Measurements from ENCODE around the gene SATB2.

The SATB2 gene

GRCh38 chr2:199405241-199405640 lies 52.5 kb downstream of the SATB2 start:
- no peak for DNase-seq (ENCODE audit: low read depth, low spot score)

GRCh38 chr2:199404841-199405240 lies 52.9 kb downstream of the SATB2 start:
- no peak for DNase-seq (ENCODE audit: low read depth, low spot score)

GRCh38 chr2:199395311-199395710 lies 62.4 kb downstream of the SATB2 start:
- no peak for DNase-seq (ENCODE audit: low read depth, low spot score)

- DNase-seq (ENCODE audit: low read depth, low spot score) = no peak
Measured at GRCh38 chr2:199392363-199392762, 65.4 kb downstream of the SATB2 start.

- no peak for DNase-seq (ENCODE audit: low read depth, low spot score)
Measured at GRCh38 chr2:199388728-199389268, 68.9 kb downstream of the SATB2 start.

GRCh38 chr2:199384043-199384442 lies 73.7 kb downstream of the SATB2 start:
- DNase-seq (ENCODE audit: low read depth, low spot score) = no peak

GRCh38 chr2:199383021-199383420 lies 74.7 kb downstream of the SATB2 start:
- no peak for DNase-seq (ENCODE audit: low read depth, low spot score)

GRCh38 chr2:199382091-199382490 lies 75.6 kb downstream of the SATB2 start:
- DNase-seq (ENCODE audit: low read depth, low spot score) = peak; percentile 25

- DNase-seq (ENCODE audit: low read depth, low spot score) = no peak
Measured at GRCh38 chr2:199381531-199381930, 76.2 kb downstream of the SATB2 start.

GRCh38 chr2:199378948-199379650 lies 78.6 kb downstream of the SATB2 start:
- peak; percentile 21 for DNase-seq (ENCODE audit: low read depth, low spot score)

GRCh38 chr2:199370150-199370780 lies 87.5 kb downstream of the SATB2 start:
- no peak for DNase-seq (ENCODE audit: low read depth, low spot score)

GRCh38 chr2:199366406-199366805 lies 91.3 kb downstream of the SATB2 start:
- no peak for DNase-seq (ENCODE audit: low read depth, low spot score)

- no peak for DNase-seq (ENCODE audit: low read depth, low spot score)
Measured at GRCh38 chr2:199364153-199364552, 93.6 kb downstream of the SATB2 start.

- no peak for DNase-seq (ENCODE audit: low read depth, low spot score)
Measured at GRCh38 chr2:199356412-199356811, 101.3 kb downstream of the SATB2 start.

- DNase-seq (ENCODE audit: low read depth, low spot score) = no peak
Measured at GRCh38 chr2:199348871-199349270, 108.9 kb downstream of the SATB2 start.

GRCh38 chr2:199344012-199344411 lies 113.7 kb downstream of the SATB2 start:
- no peak for DNase-seq (ENCODE audit: low read depth, low spot score)

- DNase-seq (ENCODE audit: low read depth, low spot score) = no peak
Measured at GRCh38 chr2:199342334-199342733, 115.4 kb downstream of the SATB2 start.

GRCh38 chr2:199341123-199341522 lies 116.6 kb downstream of the SATB2 start:
- DNase-seq (ENCODE audit: low read depth, low spot score) = no peak

- no peak for DNase-seq (ENCODE audit: low read depth, low spot score)
Measured at GRCh38 chr2:199339891-199340605, 117.7 kb downstream of the SATB2 start.

GRCh38 chr2:199336546-199336945 lies 121.2 kb downstream of the SATB2 start:
- DNase-seq (ENCODE audit: low read depth, low spot score) = no peak

GRCh38 chr2:199335502-199335901 lies 122.2 kb downstream of the SATB2 start:
- DNase-seq (ENCODE audit: low read depth, low spot score) = no peak

- no peak for DNase-seq (ENCODE audit: low read depth, low spot score)
Measured at GRCh38 chr2:199329466-199329865, 128.3 kb downstream of the SATB2 start.

GRCh38 chr2:199329031-199329430 lies 128.7 kb downstream of the SATB2 start:
- no peak for DNase-seq (ENCODE audit: low read depth, low spot score)
